KOPT-K1 (cell line): ENCODE results near the gene MED12.
"Not testable (repeated sequence)": the region's sequence is repeated elsewhere in the genome, so short reads cannot be mapped to it uniquely, and the experiment has no call there.

Source experiments
- H3K27ac ChIP-seq: fragments of 200-600 bp; sonication (generic); 2 replicates; pipeline ENCODE4 v1.5.1; 2016; ENCODE audit warnings: antibody characterized with exemption, mild to moderate bottlenecking, low read depth, low read length; ENCODE audit not compliant: poor library complexity, severe bottlenecking
- H3K36me3 ChIP-seq: fragments of 200-600 bp; sonication (generic); 2 replicates; pipeline ENCODE4 v1.5.1; 2017; ENCODE audit warnings: antibody characterized with exemption, mild to moderate bottlenecking, low read length, moderate library complexity; ENCODE audit not compliant: insufficient read depth
- H3K9me3 ChIP-seq: fragments of 200-600 bp; sonication (generic); 2 replicates; pipeline ENCODE4 v1.5.1; 2017; ENCODE audit warnings: antibody characterized with exemption, low read length, mild to moderate bottlenecking; ENCODE audit not compliant: insufficient read depth, poor library complexity, severe bottlenecking

MED12 gene

GRCh38 chrX:71166461-71166860 is 48.1 kb downstream of the MED12 start:
- no peak overlapping the region for H3K27ac ChIP-seq

GRCh38 chrX:71167031-71167781 is 48.8 kb downstream of the MED12 start:
- Histone ChIP-seq H3K9me3 (no peaks in the 10 kb centered on the region), H3K36me3 (peaks cover 20% of the 10 kb centered on the region; the same call in 1 of the 2 replicates), H3K27ac (no peak overlapping the region)

More at GRCh38 chrX:71166461-71166860, 48.1 kb downstream of the MED12 start:
- peaks cover 20% of the 10 kb centered on the region; the same call in 1 of the 2 replicates for H3K36me3 ChIP-seq
- no peaks in the 10 kb centered on the region for H3K9me3 ChIP-seq

GRCh38 chrX:71168134-71168533 is 49.7 kb downstream of the MED12 start:
- Histone ChIP-seq H3K27ac (no peak overlapping the region), H3K9me3 (no peaks in the 10 kb centered on the region), H3K36me3 (peaks cover 20% of the 10 kb centered on the region; the same call in 1 of the 2 replicates)

- Histone ChIP-seq H3K27ac (no peak overlapping the region), H3K36me3 (peaks cover 12% of the 10 kb centered on the region; the same call in 1 of the 2 replicates), H3K9me3 (no peaks in the 10 kb centered on the region)
Observed at GRCh38 chrX:71169586-71169985, 51.2 kb downstream of the MED12 start.

- peaks cover 13% of the 10 kb centered on the region; the same call in 1 of the 2 replicates for H3K36me3 ChIP-seq
- no peaks in the 10 kb centered on the region for H3K9me3 ChIP-seq
- H3K27ac ChIP-seq = peak overlapping the region; percentile 40
Observed at GRCh38 chrX:71170660-71171059, 52.3 kb downstream of the MED12 start.

- no peaks in the 10 kb centered on the region for H3K9me3 ChIP-seq
- H3K27ac ChIP-seq = peak overlapping the region; percentile 48
- peaks cover 12% of the 10 kb centered on the region; the same call in 1 of the 2 replicates for H3K36me3 ChIP-seq
Observed at GRCh38 chrX:71171110-71171801, 52.9 kb downstream of the MED12 start.

- Histone ChIP-seq H3K9me3 (no peaks in the 10 kb centered on the region), H3K36me3 (peaks cover 21% of the 10 kb centered on the region; the same call in 1 of the 2 replicates), H3K27ac (no peak overlapping the region)
Observed at GRCh38 chrX:71173440-71173839, 55.0 kb downstream of the MED12 start.

GRCh38 chrX:71174795-71175194 is 56.4 kb downstream of the MED12 start:
- Histone ChIP-seq H3K9me3 (no peaks in the 10 kb centered on the region), H3K36me3 (peaks cover 21% of the 10 kb centered on the region; the same call in 1 of the 2 replicates), H3K27ac (no peak overlapping the region)

GRCh38 chrX:71175531-71175930 is 57.1 kb downstream of the MED12 start:
- H3K27ac ChIP-seq = no peak overlapping the region
- H3K9me3 ChIP-seq = no peaks in the 10 kb centered on the region
- H3K36me3 ChIP-seq = peaks cover 21% of the 10 kb centered on the region; the same call in 1 of the 2 replicates

- H3K27ac ChIP-seq = no peak overlapping the region
- no peaks in the 10 kb centered on the region for H3K9me3 ChIP-seq
- H3K36me3 ChIP-seq = peaks cover 21% of the 10 kb centered on the region; the same call in 1 of the 2 replicates
Observed at GRCh38 chrX:71177327-71177726, 58.9 kb downstream of the MED12 start.

- Histone ChIP-seq H3K36me3 (peaks cover 21% of the 10 kb centered on the region; the same call in 1 of the 2 replicates), H3K9me3 (no peaks in the 10 kb centered on the region), H3K27ac (no peak overlapping the region)
Observed at GRCh38 chrX:71178908-71179307, 60.5 kb downstream of the MED12 start.

- Histone ChIP-seq H3K27ac (peak overlapping the region; percentile 97), H3K36me3 (peaks cover 17% of the 10 kb centered on the region; the same call in 1 of the 2 replicates)
- not testable (repeated sequence) for H3K9me3 ChIP-seq
Observed at GRCh38 chrX:71180579-71181265, 62.3 kb downstream of the MED12 start.

GRCh38 chrX:71181558-71181909 is 63.1 kb downstream of the MED12 start:
- Histone ChIP-seq H3K9me3 (no peaks in the 10 kb centered on the region), H3K27ac (peak overlapping the region; percentile 97), H3K36me3 (peaks cover 17% of the 10 kb centered on the region; the same call in 1 of the 2 replicates)

- Histone ChIP-seq H3K36me3 (peaks cover 12% of the 10 kb centered on the region; the same call in 1 of the 2 replicates), H3K9me3 (no peaks in the 10 kb centered on the region), H3K27ac (peak overlapping the region; percentile 97)
Observed at GRCh38 chrX:71181910-71182799, 63.8 kb downstream of the MED12 start.
